Measurements from ENCODE around the gene LARP4B. TPM values are rescaled to one million over a fixed set of nuclear protein-coding genes. Genes with fewer than 3 reads are reported as not detected.

Gene LARP4B
- total RNA-seq, 2 experiments from 2014 or later: 33.1 to 40.2 TPM

DNA sequence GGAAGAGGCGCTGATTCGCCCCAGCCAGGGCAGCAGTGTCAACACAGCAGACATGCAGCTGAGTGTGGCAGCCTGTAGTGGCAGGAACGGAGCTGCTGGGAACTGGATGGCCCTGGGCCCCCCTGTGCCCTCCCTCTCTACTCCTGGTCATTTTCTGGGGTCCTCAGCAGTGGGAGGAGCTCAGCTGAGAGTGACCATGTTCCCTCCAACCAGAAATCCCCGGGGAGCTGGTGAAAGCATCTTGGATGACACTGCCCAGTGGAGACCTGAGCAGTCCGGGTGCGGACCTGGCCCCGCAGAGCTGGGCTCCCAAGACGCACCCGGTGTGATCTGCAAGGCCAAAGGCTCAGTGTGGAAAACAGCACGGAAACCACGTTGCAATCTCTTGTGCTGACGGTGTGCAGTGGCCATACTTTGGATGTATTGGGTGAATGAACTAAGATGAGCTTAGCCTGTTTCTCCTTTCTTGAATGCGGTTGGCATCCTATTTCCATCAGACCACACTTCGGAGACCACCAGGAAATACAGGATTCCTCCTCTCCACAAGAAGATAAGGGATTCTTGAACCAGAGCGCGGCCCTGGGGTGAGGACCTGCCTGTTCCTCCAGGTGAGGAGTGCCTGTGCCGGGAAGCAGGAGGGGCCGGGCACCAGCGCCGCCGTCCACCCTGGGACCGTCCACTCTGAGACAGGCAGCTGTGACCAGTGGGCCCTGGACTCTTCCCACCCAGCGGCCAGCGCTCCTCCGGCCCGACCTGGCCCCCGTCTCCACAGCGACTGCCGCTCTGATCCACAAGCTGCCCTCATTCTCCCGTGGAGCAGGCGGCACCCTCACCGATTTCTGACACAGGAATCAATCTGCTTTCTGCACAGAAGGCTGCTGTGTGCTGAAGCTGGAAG is 148.5 kb downstream of the LARP4B start:
- intact Hi-C loops (cut with DNase I, micrococcal nuclease): no loop called here
- DNase-seq: peak in 1 of 14 experiments; percentile 17
- Mint-ChIP-seq H3K4me1 (ENCODE audit: low read depth) (no peaks in the 10 kb centered on the region), H3K27ac (no peak overlapping the region), H3K9me3 (no peaks in the 10 kb centered on the region), H3K27me3 (peaks cover 37% of the 10 kb centered on the region), H3K36me3 (ENCODE audit: low read depth) (no peaks in the 10 kb centered on the region), H3K4me3 (no peak overlapping the region)
- Histone ChIP-seq H3K4me1 (ENCODE audit: insufficient read depth, low read length) (peaks cover 17% of the 10 kb centered on the region), H3K36me3 (ENCODE audit: insufficient read depth, low read length) (no peaks in the 10 kb centered on the region), H3K27me3 (ENCODE audit: control insufficient read depth in 1 of 2, insufficient read depth in 2 of 2, low read length in 2 of 2) (peaks cover 17 to 24% of the 10 kb centered on the region in 2 experiments), H3K27ac (ENCODE audit: low read depth in 1 of 2, low read length in 2 of 2) (no peak overlapping the region), H3K9me3 (ENCODE audit: control insufficient read depth in 1 of 2, insufficient read depth in 1 of 2, low read length in 2 of 2) (peaks cover 0 to 18% of the 10 kb centered on the region in 2 experiments), H3K4me3 (ENCODE audit: low read length) (no peak overlapping the region)
- ATAC-seq (ENCODE audit: poor library complexity): no peak
- ChIA-PET CTCF (no interaction called here), POLR2A (no interaction called here)
- TF ChIP-seq, protein P1, sequence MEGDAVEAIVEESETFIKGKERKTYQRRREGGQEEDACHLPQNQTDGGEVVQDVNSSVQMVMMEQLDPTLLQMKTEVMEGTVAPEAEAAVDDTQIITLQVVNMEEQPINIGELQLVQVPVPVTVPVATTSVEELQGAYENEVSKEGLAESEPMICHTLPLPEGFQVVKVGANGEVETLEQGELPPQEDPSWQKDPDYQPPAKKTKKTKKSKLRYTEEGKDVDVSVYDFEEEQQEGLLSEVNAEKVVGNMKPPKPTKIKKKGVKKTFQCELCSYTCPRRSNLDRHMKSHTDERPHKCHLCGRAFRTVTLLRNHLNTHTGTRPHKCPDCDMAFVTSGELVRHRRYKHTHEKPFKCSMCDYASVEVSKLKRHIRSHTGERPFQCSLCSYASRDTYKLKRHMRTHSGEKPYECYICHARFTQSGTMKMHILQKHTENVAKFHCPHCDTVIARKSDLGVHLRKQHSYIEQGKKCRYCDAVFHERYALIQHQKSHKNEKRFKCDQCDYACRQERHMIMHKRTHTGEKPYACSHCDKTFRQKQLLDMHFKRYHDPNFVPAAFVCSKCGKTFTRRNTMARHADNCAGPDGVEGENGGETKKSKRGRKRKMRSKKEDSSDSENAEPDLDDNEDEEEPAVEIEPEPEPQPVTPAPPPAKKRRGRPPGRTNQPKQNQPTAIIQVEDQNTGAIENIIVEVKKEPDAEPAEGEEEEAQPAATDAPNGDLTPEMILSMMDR (IDR thresholded peaks at IDR 0.05): no peak

DNA sequence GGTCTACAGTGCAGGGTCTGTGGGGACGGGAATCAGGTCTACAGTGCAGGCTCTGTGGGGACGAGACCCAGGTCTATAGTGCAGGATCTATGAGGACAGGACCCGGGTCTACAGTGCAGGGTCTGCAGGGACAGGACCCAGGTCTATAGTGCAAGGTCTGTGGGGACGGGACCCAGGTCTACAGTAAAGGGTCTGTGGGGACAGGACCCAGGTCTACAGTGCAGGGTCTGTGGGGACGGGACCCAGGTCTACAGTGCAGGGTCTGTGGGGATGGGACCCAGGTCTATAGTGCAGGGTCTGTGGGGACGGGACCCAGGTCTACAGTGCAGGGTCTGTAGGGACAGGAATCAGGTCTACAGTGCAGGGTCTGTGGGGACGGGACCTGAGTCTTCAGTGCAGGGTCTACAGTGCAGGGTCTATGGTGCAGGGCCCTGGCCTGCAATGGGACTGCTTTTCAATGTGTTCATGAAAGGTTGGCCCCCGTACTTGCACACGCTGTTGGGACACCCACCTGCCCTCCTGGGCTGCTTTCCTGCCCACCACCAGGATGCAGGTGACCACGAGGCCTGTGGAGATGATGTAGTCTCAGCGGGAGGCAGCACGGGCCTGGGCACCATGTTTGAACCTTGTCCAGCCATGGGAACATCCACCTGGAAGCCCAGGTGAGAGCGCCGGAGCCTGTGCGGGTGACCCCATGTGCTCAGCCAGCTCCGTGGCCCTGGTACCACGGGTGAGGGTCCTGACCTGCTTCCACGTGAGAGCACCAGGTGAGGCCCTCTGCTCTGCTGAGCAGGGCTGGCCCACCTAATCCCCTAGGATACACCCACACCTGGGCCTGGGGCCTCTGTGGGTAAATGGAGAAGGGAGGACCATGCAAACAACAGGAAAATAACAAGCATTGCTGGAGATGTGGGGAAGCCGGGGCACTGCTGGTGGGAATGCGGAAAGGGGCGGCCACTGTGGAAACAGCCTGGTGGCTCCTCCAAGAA is 150.7 kb downstream of the LARP4B start:
- H3K4me1 Mint-ChIP-seq (ENCODE audit: low read depth): no peaks in the 10 kb centered on the region
- Histone ChIP-seq H3K27ac (ENCODE audit: low read depth in 1 of 2, low read length in 2 of 2) (no peak overlapping the region), H3K9me3 (ENCODE audit: control insufficient read depth in 1 of 2, insufficient read depth in 1 of 2, low read length in 2 of 2) (peaks cover 0 to 19% of the 10 kb centered on the region in 2 experiments), H3K27me3 (ENCODE audit: control insufficient read depth in 1 of 2, insufficient read depth in 2 of 2, low read length in 2 of 2) (peaks cover 14 to 23% of the 10 kb centered on the region in 2 experiments), H3K4me1 (ENCODE audit: insufficient read depth, low read length) (peaks cover 20% of the 10 kb centered on the region), H3K36me3 (ENCODE audit: insufficient read depth, low read length) (no peaks in the 10 kb centered on the region), H3K4me3 (ENCODE audit: low read length) (no peak overlapping the region)
- TF ChIP-seq, protein P1 (IDR thresholded peaks at IDR 0.05): no peak
- no peaks in the 10 kb centered on the region for H3K36me3 Mint-ChIP-seq (ENCODE audit: low read depth)
- intact Hi-C loops (cut with DNase I, micrococcal nuclease): no loop called here
- peaks cover 37% of the 10 kb centered on the region for H3K27me3 Mint-ChIP-seq
- no peak overlapping the region for H3K4me3 Mint-ChIP-seq
- ATAC-seq (ENCODE audit: poor library complexity) (no peak), DNase-seq (no peak)
- POLR2A ChIA-PET: no interaction called here
- CTCF ChIA-PET: no interaction called here
- no peak overlapping the region for H3K27ac Mint-ChIP-seq
- H3K9me3 Mint-ChIP-seq: no peaks in the 10 kb centered on the region

- Mint-ChIP-seq H3K4me3 (no peak overlapping the region), H3K9me3 (no peaks in the 10 kb centered on the region), H3K4me1 (ENCODE audit: low read depth) (no peaks in the 10 kb centered on the region), H3K36me3 (ENCODE audit: low read depth) (no peaks in the 10 kb centered on the region), H3K27ac (no peak overlapping the region), H3K27me3 (peaks cover 32% of the 10 kb centered on the region)
- Histone ChIP-seq H3K4me3 (ENCODE audit: low read length) (no peak overlapping the region), H3K36me3 (ENCODE audit: insufficient read depth, low read length) (no peaks in the 10 kb centered on the region), H3K27ac (ENCODE audit: low read depth in 1 of 2, low read length in 2 of 2) (no peak overlapping the region), H3K4me1 (ENCODE audit: insufficient read depth, low read length) (peaks cover 13% of the 10 kb centered on the region), H3K9me3 (ENCODE audit: control insufficient read depth in 1 of 2, insufficient read depth in 1 of 2, low read length in 2 of 2) (peaks cover 0 to 23% of the 10 kb centered on the region in 2 experiments), H3K27me3 (ENCODE audit: control insufficient read depth in 1 of 2, insufficient read depth in 2 of 2, low read length in 2 of 2) (peaks cover 10 to 14% of the 10 kb centered on the region in 2 experiments)
- DNase-seq (peak in 1 of 14 experiments; percentile 6), ATAC-seq (ENCODE audit: poor library complexity) (no peak)
- TF ChIP-seq, protein P1 (IDR thresholded peaks at IDR 0.05): no peak
- intact Hi-C loops (cut with DNase I, micrococcal nuclease): no loop called here
- ChIA-PET POLR2A (no interaction called here), CTCF (no interaction called here)
These were observed 152.7 kb downstream of the LARP4B start for GRCh38 chr10:778626-779330.

All from CD4-positive, alpha-beta T cell (primary cell).